Neural progenitor cell (in vitro differentiated cells): ENCODE measurements around the gene BAAT. TPM values are rescaled to one million over a fixed set of nuclear protein-coding genes. Genes with fewer than 3 reads are reported as not detected.

Experiments
- DNase-seq: peaks from one replicate; pipeline ENCODE4 v3.0.0-alpha.2; 2016; ENCODE audit warnings: low spot score
- H2AFZ ChIP-seq: fragments of 200-600 bp; sonication (generic); replicated peaks from 2 replicates; pipeline ENCODE4 v1.6.1; 2016; ENCODE audit warnings: antibody characterized with exemption
- H3F3A ChIP-seq: fragments of 200-600 bp; sonication (generic); 2 replicates; pipeline ENCODE4 v1.6.1; 2016; ENCODE audit warnings: antibody characterized with exemption, low read depth
- H3K27ac ChIP-seq: fragments of 200-600 bp; sonication (generic); 2 replicates; pipeline ENCODE4 v1.5.1; 2016; ENCODE audit warnings: mild to moderate bottlenecking
- H3K27me3 ChIP-seq: fragments of 200-600 bp; sonication (generic); 2 replicates; pipeline ENCODE4 v1.6.1; 2016; ENCODE audit warnings: mild to moderate bottlenecking, moderate library complexity
- H3K36me3 ChIP-seq: fragments of 200-600 bp; sonication (generic); 2 replicates; pipeline ENCODE4 v1.5.1; 2016
- H3K4me1 ChIP-seq: fragments of 200-600 bp; sonication (generic); 2 replicates; pipeline ENCODE4 v1.6.1; 2016; ENCODE audit warnings: mixed run types
- H3K4me2 ChIP-seq: fragments of 200-600 bp; sonication (generic); 2 replicates; pipeline ENCODE4 v1.6.1; 2016
- H3K4me3 ChIP-seq: fragments of 200-600 bp; sonication (generic); 2 replicates; pipeline ENCODE4 v1.5.1; 2016
- H3K79me2 ChIP-seq: fragments of 200-600 bp; sonication (generic); 2 replicates; pipeline ENCODE4 v1.6.1; 2016; ENCODE audit warnings: low read depth
- H3K9ac ChIP-seq: fragments of 200-600 bp; sonication (generic); 2 replicates; pipeline ENCODE4 v1.6.1; 2016
- H3K9me3 ChIP-seq: fragments of 200-600 bp; sonication (generic); 2 replicates; pipeline ENCODE4 v1.5.1; 2016; ENCODE audit warnings: low read depth
- H4K20me1 ChIP-seq: fragments of 200-600 bp; sonication (generic); 2 replicates; pipeline ENCODE4 v1.6.1; 2016; ENCODE audit warnings: low read depth
- H3K27ac Mint-ChIP-seq: 3 replicates; pipeline ENCODE4 v1.8.0; 2021; ENCODE audit warnings: mixed read lengths
- H3K27me3 Mint-ChIP-seq: 2 replicates; pipeline ENCODE4 v1.8.0; 2022; ENCODE audit warnings: low read depth, mild to moderate bottlenecking, inconsistent platforms, moderate library complexity, mixed read lengths; ENCODE audit not compliant: insufficient read depth
- H3K36me3 Mint-ChIP-seq: 3 replicates; pipeline ENCODE4 v1.8.0; 2021; ENCODE audit warnings: mixed read lengths
- H3K4me1 Mint-ChIP-seq: 3 replicates; pipeline ENCODE4 v1.8.0; 2021; ENCODE audit warnings: mixed read lengths
- H3K4me3 Mint-ChIP-seq: 3 replicates; pipeline ENCODE4 v1.8.0; 2021; ENCODE audit warnings: mild to moderate bottlenecking, moderate library complexity, mixed read lengths
- H3K9me3 Mint-ChIP-seq: 3 replicates; pipeline ENCODE4 v1.8.0; 2020; ENCODE audit warnings: mixed read lengths
- EZH2 ChIP-seq: fragments of 200-600 bp; sonication (generic); IDR thresholded peaks from 2 replicates; pipeline ENCODE4 v1.6.1; 2017; ENCODE audit warnings: antibody characterized with exemption, mild to moderate bottlenecking, moderate library complexity
- EZH2phosphoT487 ChIP-seq: fragments of 200-600 bp; sonication (generic); IDR thresholded peaks from 2 replicates; pipeline ENCODE4 v1.6.1; 2017; ENCODE audit warnings: antibody characterized with exemption
- total RNA-seq: library from RNA; depleted of rRNA; stranded (reverse); fragments of >200 nt; gene quantifications from 2 replicates; pipeline ENCODE4 v1.2.3, GENCODE V29; 2015; ENCODE audit warnings: low replicate concordance
- TF ChIP-seq, protein P1 (sequence below): fragments of 200-600 bp; sonication (generic); IDR thresholded peaks from 2 replicates; pipeline ENCODE4 v1.5.1; 2017; ENCODE audit warnings: antibody characterized with exemption, mild to moderate bottlenecking

Gene BAAT
- total RNA-seq, 1 donor from 2014 or later, result 0.09 TPM

- no peaks in the 10 kb centered on the region for H3K36me3 ChIP-seq
- H3K27me3 ChIP-seq, result no peaks in the 10 kb centered on the region
- Mint-ChIP-seq H3K9me3 (peaks cover 6% of the 10 kb centered on the region), H3K27me3 (no peaks in the 10 kb centered on the region), H3K4me1 (no peaks in the 10 kb centered on the region), H3K4me3 (no peak overlapping the region), H3K27ac (no peak overlapping the region), H3K36me3 (no peaks in the 10 kb centered on the region)
- H3K4me1 ChIP-seq, result no peaks in the 10 kb centered on the region
- no peaks in the 10 kb centered on the region for H3F3A ChIP-seq
- H3K79me2 ChIP-seq, result no peaks in the 10 kb centered on the region
- no peak for DNase-seq
- H3K4me2 ChIP-seq, result no peak overlapping the region
- TF ChIP-seq EZH2 (no peak), EZH2phosphoT487 (no peak)
- TF ChIP-seq, protein P1, sequence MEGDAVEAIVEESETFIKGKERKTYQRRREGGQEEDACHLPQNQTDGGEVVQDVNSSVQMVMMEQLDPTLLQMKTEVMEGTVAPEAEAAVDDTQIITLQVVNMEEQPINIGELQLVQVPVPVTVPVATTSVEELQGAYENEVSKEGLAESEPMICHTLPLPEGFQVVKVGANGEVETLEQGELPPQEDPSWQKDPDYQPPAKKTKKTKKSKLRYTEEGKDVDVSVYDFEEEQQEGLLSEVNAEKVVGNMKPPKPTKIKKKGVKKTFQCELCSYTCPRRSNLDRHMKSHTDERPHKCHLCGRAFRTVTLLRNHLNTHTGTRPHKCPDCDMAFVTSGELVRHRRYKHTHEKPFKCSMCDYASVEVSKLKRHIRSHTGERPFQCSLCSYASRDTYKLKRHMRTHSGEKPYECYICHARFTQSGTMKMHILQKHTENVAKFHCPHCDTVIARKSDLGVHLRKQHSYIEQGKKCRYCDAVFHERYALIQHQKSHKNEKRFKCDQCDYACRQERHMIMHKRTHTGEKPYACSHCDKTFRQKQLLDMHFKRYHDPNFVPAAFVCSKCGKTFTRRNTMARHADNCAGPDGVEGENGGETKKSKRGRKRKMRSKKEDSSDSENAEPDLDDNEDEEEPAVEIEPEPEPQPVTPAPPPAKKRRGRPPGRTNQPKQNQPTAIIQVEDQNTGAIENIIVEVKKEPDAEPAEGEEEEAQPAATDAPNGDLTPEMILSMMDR, result no peak
- no peaks in the 10 kb centered on the region for H4K20me1 ChIP-seq
- no peak overlapping the region for H3K27ac ChIP-seq
- H3K4me3 ChIP-seq, result no peak overlapping the region
- H2AFZ ChIP-seq, result no peak overlapping the region
- no peak overlapping the region for H3K9ac ChIP-seq
- H3K9me3 ChIP-seq, result no peaks in the 10 kb centered on the region
These were observed 58.8 kb downstream of the BAAT start for GRCh38 chr9:101326035-101326434.

GRCh38 chr9:101325053-101325452 is 59.8 kb downstream of the BAAT start:
- Histone ChIP-seq H3K4me1 (no peaks in the 10 kb centered on the region), H3K36me3 (no peaks in the 10 kb centered on the region), H3F3A (no peaks in the 10 kb centered on the region), H3K4me2 (no peak overlapping the region), H3K27ac (no peak overlapping the region), H3K4me3 (no peak overlapping the region), H4K20me1 (no peaks in the 10 kb centered on the region), H3K27me3 (no peaks in the 10 kb centered on the region), H3K79me2 (no peaks in the 10 kb centered on the region), H2AFZ (no peak overlapping the region), H3K9me3 (no peaks in the 10 kb centered on the region), H3K9ac (no peak overlapping the region)
- H3K9me3 Mint-ChIP-seq, result peaks cover 6% of the 10 kb centered on the region
- no peak overlapping the region for H3K27ac Mint-ChIP-seq
- DNase-seq, result no peak
- H3K4me1 Mint-ChIP-seq, result no peaks in the 10 kb centered on the region
- no peaks in the 10 kb centered on the region for H3K36me3 Mint-ChIP-seq
- no peak overlapping the region for H3K4me3 Mint-ChIP-seq
- no peaks in the 10 kb centered on the region for H3K27me3 Mint-ChIP-seq
- TF ChIP-seq, protein P1, result no peak
- TF ChIP-seq EZH2, result no peak
- TF ChIP-seq EZH2phosphoT487, result no peak

DNA sequence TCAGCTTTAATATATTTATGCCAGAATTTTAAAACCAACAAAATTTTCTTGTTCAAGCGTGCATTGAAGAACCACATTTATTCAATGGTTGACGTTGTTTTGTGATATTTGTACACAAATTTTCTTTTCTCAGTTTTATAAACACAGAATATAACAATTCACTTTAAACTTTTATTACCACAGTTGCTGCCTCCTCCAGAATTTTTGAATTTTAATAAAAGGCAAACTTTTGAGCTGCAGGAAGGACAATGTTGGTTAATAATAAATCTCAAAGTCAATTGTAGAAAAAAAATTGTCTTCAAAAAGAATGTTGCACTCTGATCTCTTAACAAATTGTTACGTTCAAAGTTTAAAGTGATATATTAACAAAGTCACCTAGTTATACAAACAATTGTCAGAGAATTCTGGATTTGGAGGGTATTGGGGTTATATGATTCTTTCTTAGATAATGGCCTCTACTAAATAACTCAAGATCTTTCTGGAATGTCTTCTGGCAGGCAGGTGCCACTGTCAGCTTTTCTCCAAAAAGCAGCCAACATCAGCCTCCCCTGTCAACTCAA is 60.5 kb downstream of the BAAT start:
- Mint-ChIP-seq H3K4me1 (no peaks in the 10 kb centered on the region), H3K9me3 (peaks cover 6% of the 10 kb centered on the region), H3K36me3 (no peaks in the 10 kb centered on the region), H3K27ac (no peak overlapping the region), H3K27me3 (no peaks in the 10 kb centered on the region), H3K4me3 (no peak overlapping the region)
- Histone ChIP-seq H3K4me2 (no peak overlapping the region), H3K4me3 (no peak overlapping the region), H3K27ac (no peak overlapping the region), H3K4me1 (no peaks in the 10 kb centered on the region), H4K20me1 (no peaks in the 10 kb centered on the region), H2AFZ (no peak overlapping the region), H3F3A (no peaks in the 10 kb centered on the region), H3K36me3 (no peaks in the 10 kb centered on the region), H3K79me2 (no peaks in the 10 kb centered on the region), H3K9ac (no peak overlapping the region), H3K9me3 (no peaks in the 10 kb centered on the region), H3K27me3 (no peaks in the 10 kb centered on the region)
- TF ChIP-seq EZH2phosphoT487, result no peak
- no peak for TF ChIP-seq EZH2
- TF ChIP-seq, protein P1, result no peak
- no peak for DNase-seq
